Breast epithelium (tissue), 3 donors: ENCODE measurements around the gene MACROD2.

Experiments used
- POLR2A ChIP-seq: fragments of 450-650 bp; IDR thresholded peaks from one replicate; pipeline ENCODE4 v1.6.1; 2016; ENCODE audit warnings: antibody characterized with exemption, mild to moderate bottlenecking, moderate library complexity
- TF ChIP-seq, protein P1 (sequence below), 3 donors: fragments of 450-650 bp; IDR thresholded peaks; one replicate each; pipeline ENCODE4 v1.5.1; 2016 to 2017; ENCODE audit warnings: antibody characterized with exemption in 3 of 3, mild to moderate bottlenecking in 3 of 3, moderate library complexity in 3 of 3

DNA sequence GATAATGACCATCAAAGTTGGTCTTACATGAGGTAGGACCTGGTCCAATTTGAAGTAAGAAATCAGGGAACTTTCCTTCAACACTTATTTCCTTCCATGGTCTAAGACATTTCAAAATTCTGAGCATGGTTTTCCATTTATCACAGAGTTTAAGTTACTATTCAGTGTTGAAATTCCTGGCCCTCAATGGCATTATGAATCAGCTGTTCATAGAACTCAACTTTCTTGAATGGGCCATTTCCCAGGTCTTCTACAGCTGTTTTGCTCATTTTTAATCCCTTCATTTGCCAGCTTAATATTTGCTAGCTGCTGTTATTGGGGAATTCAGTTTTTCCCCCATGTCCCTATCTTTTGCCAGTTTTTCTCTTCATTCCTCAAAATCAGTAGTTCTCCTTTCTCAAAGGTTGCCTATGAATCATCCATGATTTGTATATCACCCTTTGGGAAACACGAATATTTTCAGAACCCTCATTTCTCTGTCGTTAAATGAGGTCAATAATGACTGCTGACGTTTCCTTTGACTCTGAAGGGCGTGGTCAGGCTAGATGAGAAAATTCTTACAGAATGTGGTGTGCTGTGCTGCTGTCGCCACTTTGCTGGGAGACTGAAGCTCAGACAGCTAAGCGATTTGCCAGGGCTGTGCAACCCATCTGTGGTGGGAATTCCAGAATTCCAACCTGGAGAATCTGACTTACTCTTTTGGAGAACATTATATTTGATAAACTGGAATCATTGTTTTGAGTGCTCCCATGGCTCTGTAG lies 558.6 kb downstream of the MACROD2 start:
- TF ChIP-seq, protein P1, sequence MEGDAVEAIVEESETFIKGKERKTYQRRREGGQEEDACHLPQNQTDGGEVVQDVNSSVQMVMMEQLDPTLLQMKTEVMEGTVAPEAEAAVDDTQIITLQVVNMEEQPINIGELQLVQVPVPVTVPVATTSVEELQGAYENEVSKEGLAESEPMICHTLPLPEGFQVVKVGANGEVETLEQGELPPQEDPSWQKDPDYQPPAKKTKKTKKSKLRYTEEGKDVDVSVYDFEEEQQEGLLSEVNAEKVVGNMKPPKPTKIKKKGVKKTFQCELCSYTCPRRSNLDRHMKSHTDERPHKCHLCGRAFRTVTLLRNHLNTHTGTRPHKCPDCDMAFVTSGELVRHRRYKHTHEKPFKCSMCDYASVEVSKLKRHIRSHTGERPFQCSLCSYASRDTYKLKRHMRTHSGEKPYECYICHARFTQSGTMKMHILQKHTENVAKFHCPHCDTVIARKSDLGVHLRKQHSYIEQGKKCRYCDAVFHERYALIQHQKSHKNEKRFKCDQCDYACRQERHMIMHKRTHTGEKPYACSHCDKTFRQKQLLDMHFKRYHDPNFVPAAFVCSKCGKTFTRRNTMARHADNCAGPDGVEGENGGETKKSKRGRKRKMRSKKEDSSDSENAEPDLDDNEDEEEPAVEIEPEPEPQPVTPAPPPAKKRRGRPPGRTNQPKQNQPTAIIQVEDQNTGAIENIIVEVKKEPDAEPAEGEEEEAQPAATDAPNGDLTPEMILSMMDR (IDR thresholded peaks at IDR 0.05) = no peak
- no peak for TF ChIP-seq POLR2A
